ENCODE results near the gene AMH. TPM values are rescaled to one million over a fixed set of nuclear protein-coding genes. Genes with fewer than 3 reads are reported as not detected.
A peak's percentile ranks its signal among the peaks of the same experiment; 100 is the strongest.

AMH gene
- total and polyA plus RNA-seq, 2 of the 13 experiments (the other 11 are each of a cell fraction or from before 2014, with no cell fraction given) = 0.03 to 0.18 TPM

GRCh38 chr19:2235381-2236063, 13.6 kb upstream of the AMH start (continued):
- TF ChIP-seq ZNF609 (CRISPR knock-in tag; IDR thresholded peaks at IDR 0.05; ENCODE audit: borderline replicate concordance) = no peak
- TF ChIP-seq ZNF768 (CRISPR knock-in tag; IDR thresholded peaks at IDR 0.05) = no peak
- no peak for TF ChIP-seq JDP2 (CRISPR knock-in tag; IDR thresholded peaks at IDR 0.05; ENCODE audit: borderline replicate concordance)
- peak; percentile 91 for TF ChIP-seq RXRA (CRISPR knock-in tag; IDR thresholded peaks at IDR 0.05)
- TF ChIP-seq XRCC5 (optimal IDR thresholded peaks at IDR 0.05; ENCODE audit: low read length) = peak; percentile 58
- no peak for TF ChIP-seq ZNF775 (CRISPR knock-in tag; IDR thresholded peaks at IDR 0.05; ENCODE audit: borderline replicate concordance)
- TF ChIP-seq BATF2 (CRISPR knock-in tag; IDR thresholded peaks at IDR 0.05) = 0 out of 2 replicates have a peak, but pooled peaks have one; percentile 27
- no peak for TF ChIP-seq ZNF704 (CRISPR knock-in tag; IDR thresholded peaks at IDR 0.05; ENCODE audit: borderline replicate concordance)
- no peak for TF ChIP-seq ZNF263 (CRISPR knock-in tag; IDR thresholded peaks at IDR 0.05)
- TF ChIP-seq KLF11 (CRISPR knock-in tag; IDR thresholded peaks at IDR 0.05) = no peak
- TF ChIP-seq ZNF431 (CRISPR knock-in tag; IDR thresholded peaks at IDR 0.05; ENCODE audit: borderline replicate concordance, low read depth) = peak; percentile 31; the same call in 1 of the 2 replicates
- TF ChIP-seq TFE3 (CRISPR knock-in tag; IDR thresholded peaks at IDR 0.05) = no peak; the same call in 1 of the 2 replicates
- TF ChIP-seq TERF1 (CRISPR knock-in tag; IDR thresholded peaks at IDR 0.05) = peak; percentile 48; the same call in 1 of the 2 replicates
- no peak for TF ChIP-seq HOXA9 (CRISPR knock-in tag; IDR thresholded peaks at IDR 0.05; ENCODE audit: borderline replicate concordance)
- no peak for TF ChIP-seq ZNF451 (CRISPR knock-in tag; IDR thresholded peaks at IDR 0.05)
- peak; percentile 96 for TF ChIP-seq SKI (IDR thresholded peaks at IDR 0.05; ENCODE audit: partially characterized antibody)

Measured in HepG2 (cell line).